T-helper 2 cell treated with Interferon-gamma antibody and Interleukin-4, amounts not matched to agents 5 μg/mL and 100 μg/mL, for 36 hours (primary cell): Measurements from ENCODE around the gene ZBP1.

Experiments used
- DNase-seq: peaks from one replicate; pipeline ENCODE4 v3.0.0; 2021; ENCODE audit warnings: low spot score
- H3K27ac Mint-ChIP-seq: one replicate; pipeline ENCODE4 v1.8.0; 2021; ENCODE audit warnings: mild to moderate bottlenecking, mixed read lengths
- H3K27me3 Mint-ChIP-seq: one replicate; pipeline ENCODE4 v1.8.0; 2021; ENCODE audit warnings: low read depth, mixed read lengths
- H3K36me3 Mint-ChIP-seq: one replicate; pipeline ENCODE4 v1.8.0; 2021; ENCODE audit warnings: low read depth, mixed read lengths
- H3K4me1 Mint-ChIP-seq: one replicate; pipeline ENCODE4 v1.8.0; 2021; ENCODE audit warnings: low read depth, mixed read lengths
- H3K4me3 Mint-ChIP-seq: one replicate; pipeline ENCODE4 v1.8.0; 2022; ENCODE audit warnings: mild to moderate bottlenecking, moderate library complexity, mixed read lengths
- H3K9me3 Mint-ChIP-seq: one replicate; pipeline ENCODE4 v1.8.0; 2021; ENCODE audit warnings: mixed read lengths

ZBP1 gene

DNA sequence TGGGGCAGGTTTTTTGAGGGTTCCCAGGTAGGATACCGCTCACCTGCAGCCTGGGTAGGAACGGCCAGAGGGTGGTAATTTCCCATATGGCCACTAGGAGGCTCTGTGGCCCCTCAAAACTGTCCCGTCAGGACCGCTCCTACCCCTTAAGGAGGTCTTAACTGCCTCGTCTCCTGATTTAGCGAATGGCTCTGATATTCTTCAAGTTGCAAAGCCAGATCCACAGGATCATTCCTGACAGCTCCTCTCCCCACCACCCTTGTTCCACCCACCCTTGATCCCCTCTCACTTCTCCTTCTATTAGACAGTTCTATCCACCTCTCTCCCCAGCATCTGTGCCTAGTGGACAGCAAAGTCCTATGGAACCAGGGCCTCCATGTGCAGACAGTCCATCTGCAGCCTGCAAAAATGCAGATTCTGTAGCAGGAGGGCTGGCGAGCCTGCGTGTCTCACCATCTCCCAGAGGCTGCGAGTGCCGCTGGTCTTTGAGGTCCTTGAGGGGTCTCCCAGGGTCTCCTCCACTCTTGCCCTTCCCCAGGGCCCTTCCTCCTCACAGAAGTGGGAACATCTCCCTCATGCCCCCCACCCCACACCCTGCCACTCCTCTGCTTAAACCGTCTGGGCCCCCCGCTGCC is 34.3 kb upstream of the ZBP1 start:
- no peak overlapping the region for H3K4me3 Mint-ChIP-seq
- H3K36me3 Mint-ChIP-seq: no peaks in the 10 kb centered on the region
- DNase-seq: no peak
- H3K27me3 Mint-ChIP-seq: no peaks in the 10 kb centered on the region
- H3K4me1 Mint-ChIP-seq: peaks cover 11% of the 10 kb centered on the region
- no peaks in the 10 kb centered on the region for H3K9me3 Mint-ChIP-seq
- H3K27ac Mint-ChIP-seq: no peak overlapping the region

DNA sequence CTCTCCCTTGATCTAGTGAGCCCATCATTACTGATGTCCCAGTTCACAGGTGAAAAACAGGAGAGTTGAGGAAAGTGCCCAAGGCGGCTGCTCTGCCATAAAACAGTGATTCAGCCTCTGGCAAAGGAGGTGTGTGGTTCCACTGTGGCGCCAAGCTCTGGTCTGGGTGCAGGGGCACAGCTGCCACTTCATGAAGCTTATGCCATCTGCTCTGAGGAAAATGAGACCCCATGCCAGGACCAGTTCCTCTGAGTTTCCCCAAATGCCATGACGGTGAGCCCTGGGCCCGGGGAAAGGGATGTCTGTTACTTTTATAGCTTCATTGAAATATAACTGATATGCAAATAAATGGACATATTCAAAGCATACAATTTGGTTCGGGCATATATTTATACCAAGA is 33.7 kb upstream of the ZBP1 start:
- peaks cover 11% of the 10 kb centered on the region for H3K4me1 Mint-ChIP-seq
- no peak for DNase-seq
- H3K9me3 Mint-ChIP-seq: no peaks in the 10 kb centered on the region
- H3K4me3 Mint-ChIP-seq: no peak overlapping the region
- no peaks in the 10 kb centered on the region for H3K36me3 Mint-ChIP-seq
- no peaks in the 10 kb centered on the region for H3K27me3 Mint-ChIP-seq
- no peak overlapping the region for H3K27ac Mint-ChIP-seq

DNA sequence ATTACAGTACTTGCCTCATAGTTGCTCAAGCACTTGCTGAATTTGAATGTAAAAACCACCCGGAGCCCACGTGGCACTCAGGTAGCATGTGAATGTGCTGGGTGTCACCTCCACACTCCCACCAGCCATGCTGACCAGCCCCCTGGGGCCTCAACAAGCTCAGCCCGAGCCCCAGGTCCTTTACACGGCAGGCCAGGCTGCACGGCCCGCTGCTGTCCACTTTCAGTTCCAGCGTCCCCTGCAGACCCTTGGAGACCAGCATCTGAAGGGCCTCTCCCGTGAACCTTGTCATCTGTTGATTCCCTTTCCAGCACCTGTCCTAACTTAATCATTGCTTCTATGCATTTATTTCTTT is 33.3 kb upstream of the ZBP1 start:
- no peak for DNase-seq
- peaks cover 11% of the 10 kb centered on the region for H3K4me1 Mint-ChIP-seq
- H3K4me3 Mint-ChIP-seq: no peak overlapping the region
- H3K27me3 Mint-ChIP-seq: no peaks in the 10 kb centered on the region
- H3K27ac Mint-ChIP-seq: no peak overlapping the region
- H3K9me3 Mint-ChIP-seq: no peaks in the 10 kb centered on the region
- H3K36me3 Mint-ChIP-seq: no peaks in the 10 kb centered on the region

DNA sequence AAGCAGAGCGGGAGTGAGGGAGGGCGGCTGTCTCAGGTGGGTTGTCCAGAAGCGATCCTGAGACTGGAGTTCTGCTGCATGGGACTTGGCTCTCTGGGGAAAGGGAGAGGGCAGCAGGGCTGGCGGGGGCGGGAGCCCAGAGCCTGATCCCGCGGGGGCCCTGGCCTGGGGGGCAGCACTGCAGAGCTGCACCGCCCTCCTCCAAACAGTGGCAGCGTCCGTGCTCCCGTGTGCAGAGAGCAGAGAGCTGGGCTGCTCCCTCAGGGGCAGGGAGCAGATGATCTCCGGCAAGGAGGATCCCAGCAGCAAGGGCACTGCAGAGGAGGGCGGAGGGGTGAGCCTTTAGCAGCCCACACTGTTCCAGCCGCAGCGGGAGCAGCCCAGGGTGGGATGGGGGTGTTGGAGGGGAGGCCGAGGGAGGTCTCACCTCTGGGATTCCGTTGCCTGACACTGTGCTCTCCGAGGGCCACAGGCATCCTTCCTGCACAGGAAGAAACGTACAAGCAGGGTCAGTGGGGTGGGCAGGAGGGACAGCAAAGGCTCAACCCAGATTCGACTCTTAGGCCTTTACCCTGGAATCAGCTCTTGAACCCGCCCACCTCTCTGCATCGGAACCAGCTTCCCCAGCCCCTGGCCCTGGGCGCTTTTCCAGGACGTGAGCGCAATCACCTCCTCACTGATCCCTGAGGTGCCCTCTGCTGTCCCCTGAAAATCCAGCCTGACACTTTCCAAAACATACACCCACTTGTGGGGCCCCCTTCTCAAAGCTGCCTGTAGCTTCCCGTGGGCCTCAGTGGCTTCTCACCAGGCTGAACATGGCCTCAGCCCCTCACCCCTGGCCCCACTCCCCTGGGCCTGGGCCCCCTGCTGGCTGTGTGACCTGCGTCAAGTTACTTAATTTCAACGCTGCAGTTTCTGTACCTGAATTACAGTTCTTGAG is 32.6 kb upstream of the ZBP1 start:
- Mint-ChIP-seq H3K9me3 (no peaks in the 10 kb centered on the region), H3K36me3 (no peaks in the 10 kb centered on the region), H3K27me3 (no peaks in the 10 kb centered on the region), H3K27ac (no peak overlapping the region), H3K4me3 (no peak overlapping the region), H3K4me1 (peaks cover 6% of the 10 kb centered on the region)
- no peak for DNase-seq

DNA sequence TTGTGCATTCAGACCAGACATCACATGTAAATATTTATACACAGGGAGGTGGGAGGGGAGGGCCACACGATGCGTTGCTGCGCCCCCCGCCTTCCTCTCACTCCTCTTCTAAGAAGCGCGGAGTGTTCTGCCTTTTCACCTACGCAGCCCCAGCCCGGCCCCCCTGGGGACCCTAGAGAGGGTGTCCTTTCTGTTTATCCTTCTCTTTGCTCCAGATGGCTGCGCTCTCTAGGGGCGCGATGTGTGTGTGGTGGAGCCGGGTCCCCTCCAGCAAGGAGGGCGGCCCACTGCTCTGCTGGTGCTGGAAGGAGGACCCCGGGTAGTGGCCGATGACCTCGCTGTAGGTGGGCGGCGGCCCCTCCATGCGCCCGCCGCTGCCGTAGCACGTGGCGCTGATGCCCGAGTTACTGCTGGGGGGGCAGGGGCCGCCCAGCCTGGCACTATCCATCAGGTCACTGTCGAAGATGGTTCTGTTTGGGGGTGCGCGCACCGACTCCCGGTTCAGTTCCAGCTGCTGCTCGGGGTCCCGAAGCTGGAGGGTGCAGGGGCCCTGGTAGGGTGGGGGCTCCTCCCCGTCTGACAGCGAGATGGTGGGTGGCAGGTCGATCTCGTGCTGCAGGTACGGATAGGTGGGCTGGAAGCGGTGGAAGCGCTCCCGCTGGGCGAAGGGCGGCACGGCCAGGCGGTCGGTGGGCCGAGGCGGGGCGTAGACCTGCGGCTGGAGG is 31.8 kb upstream of the ZBP1 start:
- H3K9me3 Mint-ChIP-seq: no peaks in the 10 kb centered on the region
- H3K36me3 Mint-ChIP-seq: no peaks in the 10 kb centered on the region
- H3K27me3 Mint-ChIP-seq: no peaks in the 10 kb centered on the region
- H3K27ac Mint-ChIP-seq: no peak overlapping the region
- H3K4me3 Mint-ChIP-seq: no peak overlapping the region
- no peak for DNase-seq
- peaks cover 3% of the 10 kb centered on the region for H3K4me1 Mint-ChIP-seq

DNA sequence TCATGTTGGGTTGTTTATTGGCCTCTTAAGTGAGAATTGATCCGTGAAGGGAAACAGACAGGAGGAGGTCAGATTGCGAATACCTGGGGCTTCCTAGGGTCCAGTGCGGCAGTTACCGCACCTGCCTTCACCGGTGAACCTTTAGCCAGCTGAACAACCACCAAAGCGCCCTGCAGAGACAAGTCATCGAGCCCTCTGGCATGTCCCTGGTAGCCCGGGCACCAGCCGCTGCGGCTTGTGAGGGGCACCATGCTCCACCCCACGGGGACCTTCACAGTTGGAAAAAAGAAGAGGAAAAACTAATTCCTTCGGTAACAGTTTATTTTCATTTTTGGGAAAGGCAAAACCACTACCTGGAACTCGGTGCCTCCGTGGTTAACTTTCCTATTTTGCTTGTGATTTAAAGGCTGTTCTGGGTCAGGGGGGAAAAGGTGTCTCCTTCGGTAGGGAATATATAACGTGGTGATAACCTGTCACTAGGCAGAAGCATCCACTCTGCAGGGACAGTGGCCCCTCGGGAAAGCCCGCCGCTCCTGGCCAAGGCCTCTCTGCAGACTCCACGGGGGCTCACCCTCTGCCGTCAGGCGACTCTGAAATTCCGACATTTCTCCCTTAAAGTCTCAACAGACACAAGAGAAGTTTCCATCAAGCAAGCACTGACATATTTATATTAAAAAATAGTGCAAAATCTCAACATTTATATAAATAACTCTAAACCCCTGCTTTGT is 30.7 kb upstream of the ZBP1 start:
- H3K27me3 Mint-ChIP-seq: peaks cover 5% of the 10 kb centered on the region
- H3K4me3 Mint-ChIP-seq: no peak overlapping the region
- H3K36me3 Mint-ChIP-seq: no peaks in the 10 kb centered on the region
- no peak for DNase-seq
- H3K27ac Mint-ChIP-seq: no peak overlapping the region
- H3K4me1 Mint-ChIP-seq: peaks cover 3% of the 10 kb centered on the region
- H3K9me3 Mint-ChIP-seq: no peaks in the 10 kb centered on the region

DNA sequence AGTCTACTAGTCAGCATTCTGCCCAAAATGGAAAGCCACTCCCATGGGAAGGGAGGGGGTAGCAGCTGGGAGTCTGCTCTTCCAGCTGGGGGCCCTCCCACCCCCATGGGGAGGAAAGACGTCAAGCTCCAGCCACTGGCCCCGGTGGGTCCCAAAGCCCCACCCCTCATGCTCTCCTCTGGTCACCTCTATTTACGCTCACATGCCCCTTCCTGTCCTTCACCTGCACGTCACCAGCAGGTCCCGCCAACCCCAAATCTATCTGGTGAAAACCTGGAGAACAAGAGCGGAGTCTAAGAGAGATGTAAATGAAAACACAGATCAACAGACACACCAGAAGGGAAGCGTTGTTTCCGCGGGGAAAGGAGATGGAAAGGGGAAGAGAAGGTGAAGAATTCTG is 30.0 kb upstream of the ZBP1 start:
- Mint-ChIP-seq H3K4me1 (peaks cover 3% of the 10 kb centered on the region), H3K4me3 (no peak overlapping the region), H3K27ac (no peak overlapping the region), H3K36me3 (no peaks in the 10 kb centered on the region), H3K27me3 (peaks cover 10% of the 10 kb centered on the region), H3K9me3 (no peaks in the 10 kb centered on the region)
- DNase-seq: no peak

DNA sequence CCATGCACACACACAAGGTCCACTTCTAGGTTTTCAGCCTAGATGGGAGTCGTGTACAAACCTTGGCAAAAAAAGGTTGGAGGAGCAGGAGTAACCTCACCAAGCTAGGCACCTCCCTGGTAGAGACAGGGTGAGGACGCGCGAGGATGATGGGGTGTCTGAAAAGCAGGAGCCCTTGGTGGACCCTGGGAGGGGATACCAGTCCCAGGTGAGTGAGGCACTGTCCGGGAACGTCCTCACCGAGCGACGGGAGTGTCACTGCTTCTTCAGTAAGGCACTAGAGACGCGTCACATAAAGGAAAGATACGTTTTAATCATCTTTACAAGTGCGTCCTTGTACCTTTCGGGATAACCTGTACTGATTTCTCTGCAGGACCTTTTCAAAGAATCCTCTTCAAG is 29.4 kb upstream of the ZBP1 start:
- Mint-ChIP-seq H3K27ac (no peak overlapping the region), H3K4me3 (no peak overlapping the region), H3K27me3 (peaks cover 16% of the 10 kb centered on the region)

DNA sequence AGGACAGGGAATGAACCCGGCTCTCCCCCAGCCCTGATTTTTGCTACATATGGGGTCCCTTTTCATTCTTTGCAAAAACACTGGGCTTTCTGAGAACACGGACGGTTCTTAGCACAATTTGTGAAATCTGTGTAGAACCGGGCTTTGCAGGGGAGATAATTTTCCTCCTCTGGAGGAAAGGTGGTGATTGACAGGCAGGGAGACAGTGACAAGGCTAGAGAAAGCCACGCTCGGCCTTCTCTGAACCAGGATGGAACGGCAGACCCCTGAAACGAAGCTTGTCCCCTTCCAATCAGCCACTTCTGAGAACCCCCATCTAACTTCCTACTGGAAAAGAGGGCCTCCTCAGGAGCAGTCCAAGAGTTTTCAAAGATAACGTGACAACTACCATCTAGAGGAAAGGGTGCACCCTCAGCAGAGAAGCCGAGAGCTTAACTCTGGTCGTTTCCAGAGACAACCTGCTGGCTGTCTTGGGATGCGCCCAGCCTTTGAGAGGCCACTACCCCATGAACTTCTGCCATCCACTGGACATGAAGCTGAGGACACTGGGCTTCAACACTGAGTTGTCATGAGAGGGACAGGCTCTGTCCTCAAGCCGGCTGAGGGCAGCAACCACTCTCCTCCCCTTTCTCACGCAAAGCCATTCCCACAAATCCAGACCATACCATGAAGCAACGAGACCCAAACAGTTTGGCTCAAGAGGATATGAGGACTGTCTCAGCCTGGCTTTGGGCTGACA is 28.8 kb upstream of the ZBP1 start:
- Mint-ChIP-seq H3K4me3 (no peak overlapping the region), H3K27ac (no peak overlapping the region), H3K4me1 (no peaks in the 10 kb centered on the region)

More for the DNA sequence above, 29.4 kb upstream of the ZBP1 start:
- no peak for DNase-seq
- Mint-ChIP-seq H3K36me3 (no peaks in the 10 kb centered on the region), H3K9me3 (no peaks in the 10 kb centered on the region), H3K4me1 (peaks cover 3% of the 10 kb centered on the region)

DNA sequence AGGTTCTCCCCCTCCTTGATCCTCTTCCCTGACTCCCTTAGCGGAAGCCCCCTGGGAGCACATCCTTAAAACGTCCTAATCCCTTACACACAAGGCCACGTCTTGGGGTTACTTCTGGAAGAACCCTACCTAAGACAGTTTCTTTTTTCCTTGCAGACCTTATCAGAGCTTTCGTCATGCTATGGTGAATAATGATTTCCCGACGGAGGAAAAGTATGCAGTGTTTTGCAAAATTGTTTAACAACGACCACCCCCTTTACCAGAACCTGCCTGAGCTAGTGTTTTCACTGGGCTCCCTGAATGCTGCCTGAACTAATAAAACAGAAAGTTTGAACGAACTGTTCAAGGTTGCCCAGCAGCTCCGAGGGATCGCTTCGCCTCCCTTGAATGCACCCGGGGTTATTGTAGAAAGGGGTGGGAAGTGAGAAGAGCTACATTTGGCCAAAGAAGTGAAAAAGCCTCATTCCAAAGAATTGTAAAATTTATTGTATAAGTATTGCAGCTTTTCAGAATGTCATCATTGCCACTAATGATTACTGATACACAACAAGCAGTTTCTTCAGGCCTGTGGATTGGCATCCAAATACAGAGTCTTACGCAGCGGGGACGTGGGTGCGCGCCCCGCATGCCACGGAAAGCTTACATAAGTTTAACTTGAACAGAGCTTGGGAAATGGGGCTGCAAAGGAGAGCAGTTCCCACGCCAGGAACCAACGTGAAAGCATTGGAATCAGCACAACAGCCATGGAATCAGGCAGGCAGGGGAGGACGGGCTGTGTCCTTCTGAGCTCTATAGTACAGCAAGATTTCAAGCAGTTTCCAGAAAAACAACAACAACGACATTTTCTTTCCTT is 27.9 kb upstream of the ZBP1 start:
- Mint-ChIP-seq H3K4me3 (no peak overlapping the region), H3K27me3 (peaks cover 25% of the 10 kb centered on the region), H3K9me3 (no peaks in the 10 kb centered on the region), H3K36me3 (no peaks in the 10 kb centered on the region), H3K27ac (no peak overlapping the region), H3K4me1 (no peaks in the 10 kb centered on the region)
- no peak for DNase-seq

More for the DNA sequence above, 28.8 kb upstream of the ZBP1 start:
- Mint-ChIP-seq H3K36me3 (no peaks in the 10 kb centered on the region), H3K27me3 (peaks cover 19% of the 10 kb centered on the region), H3K9me3 (no peaks in the 10 kb centered on the region)
- no peak for DNase-seq

DNA sequence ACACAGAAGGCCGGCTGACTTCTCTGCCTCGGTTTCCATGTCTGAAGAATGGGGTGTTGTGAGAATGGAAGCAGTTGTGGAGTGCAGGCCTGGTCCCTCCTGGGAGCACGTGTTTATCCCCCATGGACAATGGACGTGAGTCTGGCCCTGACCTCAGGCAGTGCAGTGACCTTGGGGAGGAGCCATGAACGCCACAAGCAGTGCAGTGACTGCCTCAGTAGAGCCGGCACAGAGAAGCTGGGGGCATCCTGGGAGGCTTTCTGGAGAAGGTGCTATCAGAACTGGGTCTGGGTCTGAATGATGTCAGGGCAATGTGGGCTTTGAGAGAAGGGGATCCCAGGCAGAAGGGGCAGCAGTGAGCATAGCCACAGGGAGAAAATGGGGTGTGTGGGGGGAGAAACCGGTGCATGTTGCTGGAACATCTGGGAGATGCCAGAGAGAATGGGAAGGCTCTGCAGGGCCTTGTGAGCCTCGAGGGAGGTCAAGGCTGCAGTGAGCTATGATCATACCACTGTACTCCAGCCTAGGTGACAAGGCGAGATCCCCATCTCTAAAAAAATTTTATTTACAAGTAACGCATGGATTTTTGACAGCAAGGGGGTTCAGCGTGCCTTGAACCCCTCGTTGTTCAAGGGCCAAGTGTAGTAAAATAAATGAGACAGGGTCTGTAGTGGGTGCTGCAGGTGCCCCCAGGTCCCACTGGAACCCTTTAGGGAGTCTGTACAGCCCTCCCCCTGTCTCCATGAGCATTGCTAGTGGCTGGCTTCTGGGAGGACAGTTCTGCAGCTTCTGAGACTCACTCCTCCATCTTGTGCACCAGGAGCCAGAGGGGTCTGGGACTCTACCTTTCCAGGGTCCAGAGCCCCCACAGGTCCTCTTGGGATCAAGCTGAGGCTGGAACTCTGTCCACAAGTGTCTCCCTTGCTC is 27.0 kb upstream of the ZBP1 start:
- H3K27me3 Mint-ChIP-seq: peaks cover 34% of the 10 kb centered on the region
- H3K36me3 Mint-ChIP-seq: no peaks in the 10 kb centered on the region
- no peak for DNase-seq
- no peak overlapping the region for H3K4me3 Mint-ChIP-seq
- no peaks in the 10 kb centered on the region for H3K4me1 Mint-ChIP-seq
- H3K27ac Mint-ChIP-seq: no peak overlapping the region
- H3K9me3 Mint-ChIP-seq: no peaks in the 10 kb centered on the region

DNA sequence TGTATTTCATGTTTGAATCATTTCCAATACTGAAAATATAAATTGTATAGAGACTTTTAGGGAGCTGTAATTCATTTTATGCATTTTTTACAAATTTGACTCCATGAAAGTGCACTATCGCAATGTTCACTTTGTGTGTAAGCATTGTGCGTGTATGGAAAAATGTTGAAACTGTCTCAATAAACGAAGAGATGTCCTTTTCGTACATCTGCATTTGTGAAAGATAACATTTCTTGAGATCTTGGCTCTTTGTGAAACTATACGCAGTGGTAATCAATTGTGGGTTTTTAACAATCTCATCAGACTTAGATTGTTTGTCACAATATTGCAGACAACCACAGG is 18.6 kb upstream of the ZBP1 start:
- Mint-ChIP-seq H3K4me1 (peaks cover 12% of the 10 kb centered on the region), H3K27ac (no peak overlapping the region), H3K27me3 (peaks cover 81% of the 10 kb centered on the region), H3K4me3 (no peak overlapping the region), H3K36me3 (peaks cover 8% of the 10 kb centered on the region), H3K9me3 (peaks cover 32% of the 10 kb centered on the region)
- no peak for DNase-seq
